Adrenal gland (tissue), 5 donors: ENCODE results near the gene CSTPP1.

Source experiments
- POLR2A ChIP-seq, 2 donors: fragments of 450-650 bp; IDR thresholded peaks; one replicate each; pipeline ENCODE4 v1.6.1; 2017; ENCODE audit warnings: antibody characterized with exemption in 2 of 2, mild to moderate bottlenecking in 2 of 2, moderate library complexity in 1 of 2
- TF ChIP-seq, protein P1 (sequence below), 6 experiments: fragments of 450-650 bp in 4 of 6; fragments of 200-600 bp in 2 of 6; sonication (generic) in 1 of 6; IDR thresholded peaks; 1 replicate in 5 of 6; 2 replicates in 1 of 6; pipeline versions ENCODE4 v1.5.1 to v1.8.0; 2016 to 2021; ENCODE audit warnings: antibody characterized with exemption in 6 of 6, mild to moderate bottlenecking in 2 of 6, moderate library complexity in 1 of 6
- donor health status: DM: no; HTN: no; CAD: no.

DNA sequence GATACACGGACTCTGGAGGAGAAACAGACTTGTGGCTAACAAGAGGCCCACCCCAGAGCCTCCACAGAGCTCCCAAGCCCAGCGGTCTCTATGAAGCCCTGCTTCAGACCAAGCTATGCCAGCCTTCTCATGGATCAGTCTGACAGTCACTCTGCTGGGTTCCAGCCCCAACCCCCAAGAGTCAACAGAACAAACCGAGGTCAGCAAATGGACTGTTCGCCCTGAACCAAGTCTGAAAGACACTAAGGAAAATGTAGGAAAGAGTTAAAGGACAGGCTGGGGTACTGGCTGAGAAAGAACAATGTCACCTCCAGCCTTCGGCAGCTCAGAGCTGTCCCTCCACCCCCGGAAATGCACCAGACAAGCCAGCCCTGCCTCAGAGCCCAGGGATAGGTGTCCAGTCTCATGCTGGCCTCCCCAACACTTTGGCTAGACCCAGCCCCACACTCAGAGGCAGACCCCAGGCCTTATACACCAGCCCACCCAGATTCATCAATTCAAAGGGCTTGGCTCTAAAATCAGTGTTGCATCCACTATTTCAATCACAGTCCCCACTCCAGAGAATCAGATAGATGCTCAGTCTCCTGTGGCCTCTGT, 236.3 kb downstream of the CSTPP1 start:
- no peak for TF ChIP-seq POLR2A (IDR thresholded peaks at IDR 0.05)
- TF ChIP-seq, protein P1, sequence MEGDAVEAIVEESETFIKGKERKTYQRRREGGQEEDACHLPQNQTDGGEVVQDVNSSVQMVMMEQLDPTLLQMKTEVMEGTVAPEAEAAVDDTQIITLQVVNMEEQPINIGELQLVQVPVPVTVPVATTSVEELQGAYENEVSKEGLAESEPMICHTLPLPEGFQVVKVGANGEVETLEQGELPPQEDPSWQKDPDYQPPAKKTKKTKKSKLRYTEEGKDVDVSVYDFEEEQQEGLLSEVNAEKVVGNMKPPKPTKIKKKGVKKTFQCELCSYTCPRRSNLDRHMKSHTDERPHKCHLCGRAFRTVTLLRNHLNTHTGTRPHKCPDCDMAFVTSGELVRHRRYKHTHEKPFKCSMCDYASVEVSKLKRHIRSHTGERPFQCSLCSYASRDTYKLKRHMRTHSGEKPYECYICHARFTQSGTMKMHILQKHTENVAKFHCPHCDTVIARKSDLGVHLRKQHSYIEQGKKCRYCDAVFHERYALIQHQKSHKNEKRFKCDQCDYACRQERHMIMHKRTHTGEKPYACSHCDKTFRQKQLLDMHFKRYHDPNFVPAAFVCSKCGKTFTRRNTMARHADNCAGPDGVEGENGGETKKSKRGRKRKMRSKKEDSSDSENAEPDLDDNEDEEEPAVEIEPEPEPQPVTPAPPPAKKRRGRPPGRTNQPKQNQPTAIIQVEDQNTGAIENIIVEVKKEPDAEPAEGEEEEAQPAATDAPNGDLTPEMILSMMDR (IDR thresholded peaks at IDR 0.05): no peak
